Ishikawa (cell line): ENCODE results near the gene EML1.

ENCODE experiments used
- CEBPB ChIP-seq: IDR thresholded peaks from 2 replicates; pipeline ENCODE4 v1.6.1; 2012
- CREB1 ChIP-seq: IDR thresholded peaks from 2 replicates; pipeline ENCODE4 v1.6.1; 2012; ENCODE audit warnings: low read depth
- EGR1 ChIP-seq: IDR thresholded peaks from 2 replicates; pipeline ENCODE4 v1.6.1; 2012
- EP300 ChIP-seq: IDR thresholded peaks from 2 replicates; pipeline ENCODE4 v1.6.1; 2012; ENCODE audit warnings: borderline replicate concordance
- FOXM1 ChIP-seq: IDR thresholded peaks from 2 replicates; pipeline ENCODE4 v1.6.1; 2012; ENCODE audit warnings: low read depth, borderline replicate concordance
- NFIC ChIP-seq: IDR thresholded peaks from 2 replicates; pipeline ENCODE4 v1.6.1; 2012
- RAD21 ChIP-seq: IDR thresholded peaks from 2 replicates; pipeline ENCODE4 v1.6.1; 2012; ENCODE audit warnings: low read depth
- REST ChIP-seq: IDR thresholded peaks from 2 replicates; pipeline ENCODE4 v1.6.1; 2012; ENCODE audit warnings: low read depth, mild to moderate bottlenecking
- TAF1 ChIP-seq: IDR thresholded peaks from 2 replicates; pipeline ENCODE4 v1.6.1; 2012; ENCODE audit warnings: low read depth, mild to moderate bottlenecking
- TCF12 ChIP-seq: IDR thresholded peaks from 2 replicates; pipeline ENCODE4 v1.6.1; 2012; ENCODE audit warnings: low read depth
- TEAD4 ChIP-seq: IDR thresholded peaks from 2 replicates; pipeline ENCODE4 v1.6.1; 2012
- YY1 ChIP-seq: IDR thresholded peaks from 2 replicates; pipeline ENCODE4 v1.6.1; 2012; ENCODE audit warnings: low read depth
- ZBTB7A ChIP-seq: IDR thresholded peaks from 2 replicates; pipeline ENCODE4 v1.6.1; 2012; ENCODE audit warnings: low read depth
- TF ChIP-seq, protein P1 (sequence below): IDR thresholded peaks from 2 replicates; pipeline ENCODE4 v1.6.1; 2012
- TF ChIP-seq, protein P2 (sequence below): IDR thresholded peaks from 2 replicates; pipeline ENCODE4 v1.6.1; 2012

Gene EML1

DNA sequence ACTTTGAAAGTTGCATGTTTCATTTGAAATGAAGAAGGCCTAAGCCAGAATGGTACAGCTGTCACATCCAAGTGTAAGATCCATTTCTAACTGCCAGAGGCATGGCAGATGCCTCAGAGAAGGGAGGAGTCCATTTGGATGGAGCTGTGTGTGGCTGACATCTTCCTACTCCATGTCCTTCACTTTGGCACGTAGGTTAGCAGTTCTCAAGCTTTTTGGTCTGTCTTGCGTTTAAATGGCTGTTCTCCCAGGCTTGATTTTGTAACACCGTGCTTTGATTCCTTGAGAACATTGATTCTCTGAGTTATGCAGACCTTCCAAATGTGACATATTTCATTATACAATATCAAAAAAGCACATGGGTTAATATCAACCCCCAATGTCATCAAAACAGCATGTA lies 23.4 kb downstream of the EML1 start:
- TF ChIP-seq CEBPB, result no peak
- no peak for TF ChIP-seq YY1
- TF ChIP-seq ZBTB7A, result no peak
- TF ChIP-seq, protein P1, sequence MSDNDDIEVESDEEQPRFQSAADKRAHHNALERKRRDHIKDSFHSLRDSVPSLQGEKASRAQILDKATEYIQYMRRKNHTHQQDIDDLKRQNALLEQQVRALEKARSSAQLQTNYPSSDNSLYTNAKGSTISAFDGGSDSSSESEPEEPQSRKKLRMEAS, result no peak
- TF ChIP-seq, protein P2, sequence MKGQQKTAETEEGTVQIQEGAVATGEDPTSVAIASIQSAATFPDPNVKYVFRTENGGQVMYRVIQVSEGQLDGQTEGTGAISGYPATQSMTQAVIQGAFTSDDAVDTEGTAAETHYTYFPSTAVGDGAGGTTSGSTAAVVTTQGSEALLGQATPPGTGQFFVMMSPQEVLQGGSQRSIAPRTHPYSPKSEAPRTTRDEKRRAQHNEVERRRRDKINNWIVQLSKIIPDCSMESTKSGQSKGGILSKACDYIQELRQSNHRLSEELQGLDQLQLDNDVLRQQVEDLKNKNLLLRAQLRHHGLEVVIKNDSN, result no peak
- TF ChIP-seq TCF12, result no peak
- no peak for TF ChIP-seq CREB1
- no peak for TF ChIP-seq EGR1
- no peak for TF ChIP-seq EP300
- TF ChIP-seq REST, result no peak
- no peak for TF ChIP-seq FOXM1
- TF ChIP-seq TAF1, result no peak
- no peak for TF ChIP-seq TEAD4
- no peak for TF ChIP-seq NFIC

GRCh38 chr14:99817331-99817730 lies 24.1 kb downstream of the EML1 start:
- TF ChIP-seq TEAD4, result no peak
- no peak for TF ChIP-seq CEBPB
- no peak for TF ChIP-seq REST
- no peak for TF ChIP-seq NFIC
- TF ChIP-seq, protein P2, result no peak
- no peak for TF ChIP-seq EP300
- no peak for TF ChIP-seq EGR1
- no peak for TF ChIP-seq CREB1

- TF ChIP-seq FOXM1 (no peak), YY1 (no peak), TCF12 (no peak), RAD21 (no peak), REST (no peak), TAF1 (no peak), CEBPB (no peak), ZBTB7A (no peak), TEAD4 (no peak), EP300 (no peak)
- TF ChIP-seq, protein P1, result no peak
Measured at GRCh38 chr14:99818503-99819036, 25.4 kb downstream of the EML1 start.

- TF ChIP-seq, protein P1, result no peak
- TF ChIP-seq TAF1, result no peak
- TF ChIP-seq NFIC, result no peak
- TF ChIP-seq FOXM1, result no peak
- TF ChIP-seq CEBPB, result no peak
- TF ChIP-seq RAD21, result no peak
Measured at GRCh38 chr14:99819514-99819913, 26.3 kb downstream of the EML1 start.
